CD4-positive, alpha-beta T cell treated with Interleukin-6 for 4 hours (primary cell): ENCODE measurements around the gene ZNF410.
"Not testable (repeated sequence)": the region's sequence is repeated elsewhere in the genome, so short reads cannot be mapped to it uniquely, and the experiment has no call there.

Experiments used
- DNase-seq: peaks from one replicate; pipeline ENCODE4 v3.0.0-alpha.2; 2020; ENCODE audit warnings: mixed read lengths

ZNF410 gene

DNA sequence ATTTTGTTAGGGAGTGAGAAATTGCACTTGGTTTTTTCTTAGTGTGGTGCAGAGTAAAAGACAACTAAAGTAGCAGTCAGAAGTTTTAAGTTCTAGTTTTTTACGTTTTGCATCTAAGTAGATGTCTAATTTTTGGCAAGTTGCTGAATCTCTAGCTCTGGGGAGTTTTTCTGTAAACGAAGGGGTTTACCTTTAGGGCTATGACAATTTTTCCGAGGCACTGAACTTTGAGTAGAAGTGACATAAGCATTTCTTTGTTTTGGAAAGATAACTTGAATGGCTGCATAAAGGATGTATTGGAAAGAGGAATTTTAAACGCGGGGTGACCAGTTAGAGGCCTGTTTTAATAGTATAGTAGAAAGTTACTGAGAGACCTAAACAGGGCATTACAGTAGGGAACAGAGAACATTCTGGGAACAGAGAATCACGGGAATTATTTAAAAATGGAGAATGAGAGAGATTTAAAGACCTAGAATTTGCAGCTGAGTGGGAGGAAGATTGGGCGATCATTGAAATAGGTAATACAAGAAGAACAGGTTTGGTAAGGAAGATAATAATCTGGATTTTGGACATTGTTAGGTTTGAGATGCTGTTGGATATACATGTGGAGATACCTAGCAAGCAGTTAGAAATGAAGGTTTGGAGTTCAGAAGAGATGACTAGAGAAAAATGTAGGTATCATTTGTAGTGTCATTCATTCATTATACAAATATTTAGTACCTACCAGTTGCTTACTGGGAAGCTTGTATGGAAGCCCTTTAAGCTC is 1.2 kb downstream of the ZNF410 start:
- DNase-seq, result no peak

GRCh38 chr14:73888460-73888725 is 1.7 kb downstream of the ZNF410 start:
- DNase-seq, result no peak

- DNase-seq, result no peak
These were observed 2.3 kb downstream of the ZNF410 start for GRCh38 chr14:73888971-73889370.

- DNase-seq, result no peak
These were observed 2.7 kb downstream of the ZNF410 start for GRCh38 chr14:73889376-73889775.

DNA sequence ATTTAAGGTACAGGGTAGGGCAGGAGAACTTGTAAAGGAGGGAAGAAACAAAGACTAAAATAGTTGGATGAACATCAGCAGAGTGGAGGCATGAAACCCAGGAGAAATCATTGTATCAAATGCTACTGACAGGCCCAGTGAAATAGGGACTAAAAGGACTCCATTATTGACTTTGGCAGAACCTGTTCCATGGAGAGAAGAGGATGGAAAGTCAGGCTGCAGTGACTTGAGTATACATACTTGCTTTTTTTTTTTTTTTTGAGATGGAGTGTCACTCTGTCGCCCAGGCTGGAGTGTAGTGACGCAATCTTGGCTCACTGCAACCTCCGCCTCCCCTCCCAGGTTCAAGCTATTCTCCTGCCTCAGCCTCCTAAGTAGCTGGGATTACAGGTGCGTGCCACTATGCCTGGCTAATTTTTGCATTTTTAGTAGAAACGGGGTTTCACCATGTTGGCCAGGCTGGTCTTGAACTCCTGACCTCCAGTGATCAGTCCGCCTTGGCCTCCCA is 7.6 kb downstream of the ZNF410 start:
- DNase-seq, result not testable (repeated sequence)

GRCh38 chr14:73895939-73896338 is 9.3 kb downstream of the ZNF410 start:
- no peak for DNase-seq

- no peak for DNase-seq
These were observed 9.9 kb downstream of the ZNF410 start for GRCh38 chr14:73896521-73896920.

GRCh38 chr14:73903028-73903427 is 16.4 kb downstream of the ZNF410 start:
- no peak for DNase-seq

- no peak for DNase-seq
These were observed 23.0 kb downstream of the ZNF410 start for GRCh38 chr14:73909681-73910080.

- DNase-seq, result no peak
These were observed 26.6 kb downstream of the ZNF410 start for GRCh38 chr14:73913256-73913655.

DNA sequence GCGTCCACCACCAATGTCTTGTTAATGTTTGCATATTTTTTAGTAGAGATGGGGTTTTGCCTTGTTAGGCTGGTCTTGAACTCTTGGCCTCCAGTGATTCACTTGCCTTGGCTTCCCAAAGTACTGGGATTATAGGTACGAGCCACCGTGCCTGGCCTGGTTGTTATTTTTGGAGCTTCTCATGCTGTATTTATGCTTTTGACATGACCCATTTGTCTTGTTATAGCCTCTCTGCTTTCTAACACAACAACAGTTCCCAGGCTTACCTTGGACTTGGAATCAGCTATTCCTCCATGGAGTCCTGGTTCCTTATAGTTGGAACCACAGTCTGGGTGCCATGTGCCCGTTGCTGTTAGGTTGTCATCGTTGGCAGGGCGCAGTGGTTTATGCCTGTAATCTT is 29.7 kb downstream of the ZNF410 start:
- DNase-seq, result no peak

DNA sequence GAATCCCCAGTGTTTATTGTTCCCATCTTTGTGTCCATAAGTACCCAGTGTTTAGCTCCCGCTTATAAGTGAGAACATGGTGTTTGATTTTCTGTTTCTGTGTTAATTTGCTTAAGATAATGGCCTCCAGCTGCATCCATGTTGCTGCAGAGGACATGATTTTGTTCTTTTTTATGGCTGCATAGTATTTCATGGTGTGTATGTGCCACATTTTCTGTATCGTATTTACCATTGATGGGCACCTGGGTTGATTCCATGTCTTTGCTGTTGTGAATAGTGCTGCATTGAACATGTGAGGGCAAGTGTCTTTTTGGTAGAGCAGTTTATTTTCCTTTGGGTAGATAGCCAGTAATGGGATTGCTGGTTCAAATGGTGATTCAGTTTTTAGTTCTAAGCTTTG is 32.8 kb downstream of the ZNF410 start:
- not testable (repeated sequence) for DNase-seq

GRCh38 chr14:73924337-73924736 is 37.7 kb downstream of the ZNF410 start:
- DNase-seq, result no peak

GRCh38 chr14:73935666-73936065 is 49.0 kb downstream of the ZNF410 start:
- DNase-seq, result no peak

DNA sequence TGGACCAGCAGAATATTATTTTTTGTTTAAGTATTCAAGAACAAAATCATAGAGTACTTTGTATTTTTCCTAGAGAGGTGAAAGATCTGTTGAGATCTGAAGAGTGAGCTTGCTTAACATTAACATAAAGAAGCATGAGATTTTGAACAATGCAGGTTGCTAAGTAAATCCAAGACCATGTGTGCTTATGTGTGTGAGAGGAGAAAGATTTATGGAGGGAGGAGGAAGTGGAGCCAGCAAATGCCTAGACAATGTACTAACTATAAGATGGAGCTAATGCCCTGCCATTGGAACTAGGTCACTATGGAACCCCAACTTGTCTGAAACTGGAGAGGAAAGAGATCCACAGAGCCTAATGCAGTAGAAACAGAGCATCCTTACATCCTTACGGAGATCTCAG is 49.9 kb downstream of the ZNF410 start:
- DNase-seq, result no peak

DNA sequence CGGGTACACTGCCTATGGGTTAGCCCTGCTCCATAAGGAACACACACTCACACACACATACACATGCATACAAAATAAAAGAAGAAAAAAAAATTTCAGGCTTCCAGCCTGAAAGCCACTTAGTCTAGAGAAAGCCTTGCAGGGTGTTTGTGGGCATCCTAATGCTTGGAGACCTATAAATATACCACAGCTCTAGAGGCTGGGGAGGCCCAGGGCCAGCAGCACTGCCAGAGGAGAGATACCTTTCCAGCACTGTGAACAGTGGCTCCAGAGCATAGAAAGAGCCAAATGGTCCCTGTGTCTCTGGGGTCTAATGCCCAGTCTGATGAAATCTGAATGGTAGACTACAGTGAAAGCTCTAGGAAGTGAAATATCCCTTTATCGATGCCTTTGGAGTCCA is 50.4 kb downstream of the ZNF410 start:
- no peak for DNase-seq

- no peak for DNase-seq
These were observed 55.5 kb downstream of the ZNF410 start for GRCh38 chr14:73942180-73942579.

DNA sequence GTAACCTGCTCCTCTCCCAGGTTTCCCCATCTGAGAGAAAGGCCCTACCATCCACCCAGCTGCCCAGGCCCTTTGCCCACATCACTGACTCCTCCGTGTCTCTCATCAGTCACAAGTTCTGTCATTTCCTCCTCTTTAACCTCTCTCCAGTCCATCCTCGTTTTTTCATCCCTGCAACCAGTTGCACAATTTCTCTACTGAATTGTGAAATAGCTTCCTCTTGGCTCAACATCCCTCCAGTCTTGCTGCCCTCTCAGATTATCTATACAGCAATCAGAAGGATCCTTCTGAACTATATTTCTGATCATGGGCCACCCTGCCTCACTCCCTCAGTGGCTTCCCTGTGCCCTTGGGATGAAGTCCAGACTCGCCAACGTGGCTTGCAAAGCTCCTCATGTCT is 56.4 kb downstream of the ZNF410 start:
- DNase-seq, result no peak

DNA sequence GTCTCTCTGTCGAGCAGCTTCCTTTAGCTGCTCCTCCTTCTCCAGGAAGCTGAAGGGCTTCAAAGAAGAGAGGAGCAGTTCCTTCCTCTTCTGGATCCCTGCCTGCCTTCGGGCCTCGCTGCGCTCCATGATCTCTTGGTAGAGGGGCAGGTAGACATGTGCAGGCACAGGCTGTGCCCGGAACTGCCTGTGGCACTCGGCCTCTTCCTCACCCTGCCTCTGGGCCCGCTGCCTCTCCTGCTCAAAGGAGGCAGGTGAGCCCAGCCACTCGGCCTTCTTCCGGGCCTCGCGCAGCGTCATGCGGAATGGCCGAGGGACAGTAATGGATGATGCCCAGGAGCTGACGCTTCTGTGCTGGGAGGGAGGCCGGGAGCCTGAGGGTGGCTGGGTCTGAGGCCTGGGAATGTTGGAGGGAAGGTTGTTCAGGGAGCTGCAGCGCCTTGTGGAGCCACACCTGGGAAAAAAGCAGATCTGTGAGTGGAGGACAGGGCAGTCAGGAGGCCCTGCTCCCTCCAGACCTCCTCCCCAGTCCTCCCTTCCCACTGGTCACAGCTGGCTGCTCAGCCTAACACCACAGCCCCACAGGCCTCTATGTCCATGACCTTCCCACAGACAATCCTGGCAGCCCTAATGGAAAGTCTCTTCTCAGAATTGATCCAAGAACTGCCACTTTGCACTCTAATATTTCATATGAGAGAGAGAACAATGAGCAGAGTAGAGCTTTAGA is 57.9 kb downstream of the ZNF410 start:
- no peak for DNase-seq

DNA sequence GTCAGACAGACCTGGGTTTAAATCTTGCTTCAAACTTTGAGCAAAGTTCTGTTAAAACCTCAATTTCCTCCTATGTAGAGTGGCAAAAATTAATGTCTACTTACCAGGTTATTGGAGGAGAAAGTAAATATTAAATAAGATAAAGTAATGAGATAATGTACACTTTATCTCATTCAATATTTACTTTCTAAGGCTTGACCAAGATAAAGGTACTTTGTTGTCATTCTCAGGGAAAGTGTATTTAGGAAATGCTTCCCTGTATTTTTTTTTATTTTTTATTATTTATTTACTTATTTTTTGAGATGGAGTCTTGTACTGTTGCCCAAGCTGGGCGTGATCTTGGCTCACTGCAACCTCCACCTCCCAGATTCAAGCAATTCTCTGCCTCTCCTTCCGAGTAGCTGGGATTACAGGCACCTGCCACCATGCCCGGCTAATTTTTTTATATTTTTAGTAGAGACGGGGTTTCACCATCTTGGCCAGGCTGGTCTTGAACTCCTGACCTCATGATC is 58.6 kb downstream of the ZNF410 start:
- DNase-seq, result no peak

DNA sequence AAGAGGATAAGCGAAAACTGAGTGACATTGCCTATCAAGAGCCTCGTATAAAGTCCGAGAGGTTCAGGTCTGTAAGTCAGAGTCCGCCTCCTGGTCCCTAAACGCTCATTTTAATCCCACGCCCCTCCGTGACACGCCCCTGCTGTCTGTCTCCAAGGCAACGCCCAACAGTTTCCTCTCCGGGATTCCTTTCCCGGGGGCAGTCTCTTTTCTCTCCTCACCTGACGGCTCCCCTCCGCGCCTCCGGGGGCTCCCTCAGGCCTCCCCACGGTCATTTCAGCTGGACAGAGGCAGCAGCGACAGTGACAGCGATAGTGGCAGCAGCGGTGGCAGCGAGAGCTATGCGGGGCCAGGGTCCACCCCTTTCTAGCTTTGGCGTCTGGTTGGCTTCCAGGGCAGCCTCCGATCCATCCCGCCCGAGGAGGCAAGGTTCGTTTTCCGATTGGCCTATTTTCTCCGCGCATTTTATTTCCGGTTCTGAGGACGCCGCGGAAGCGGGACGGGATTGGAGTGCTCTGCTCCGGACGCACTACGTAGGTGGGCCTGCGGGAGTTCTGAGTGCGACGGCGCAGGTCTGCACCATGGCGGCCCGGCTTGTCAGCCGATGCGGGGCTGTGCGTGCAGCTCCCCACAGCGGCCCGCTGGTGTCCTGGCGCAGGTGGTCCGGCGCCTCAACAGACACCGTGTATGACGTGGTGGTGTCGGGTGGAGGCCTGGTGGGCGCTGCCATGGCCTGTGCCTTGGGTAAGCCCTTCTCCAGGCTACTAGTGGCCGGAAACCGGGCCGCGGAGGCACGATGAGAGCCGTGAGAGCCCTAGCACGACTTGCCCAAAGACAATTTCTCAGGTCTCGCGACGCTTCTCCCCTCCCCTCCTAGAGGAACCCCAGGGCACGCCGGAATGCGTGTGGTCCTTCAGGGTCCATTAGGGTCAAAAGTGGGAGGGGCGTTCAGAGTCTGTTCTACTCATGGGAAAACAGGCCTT is 63.4 kb downstream of the ZNF410 start, which contains the start of the genes COQ6 and FAM161B:
Gene COQ6, plus strand, starts transcription at position 551 of the 983 bp plus-strand sequence. Its CDS starts 31 bp downstream, at position 582.
Gene FAM161B, minus strand, starts transcription at position 343 of the 983 bp plus-strand sequence. Its CDS starts 68 bp downstream, at position 275.
- peak; percentile 91 for DNase-seq

DNA sequence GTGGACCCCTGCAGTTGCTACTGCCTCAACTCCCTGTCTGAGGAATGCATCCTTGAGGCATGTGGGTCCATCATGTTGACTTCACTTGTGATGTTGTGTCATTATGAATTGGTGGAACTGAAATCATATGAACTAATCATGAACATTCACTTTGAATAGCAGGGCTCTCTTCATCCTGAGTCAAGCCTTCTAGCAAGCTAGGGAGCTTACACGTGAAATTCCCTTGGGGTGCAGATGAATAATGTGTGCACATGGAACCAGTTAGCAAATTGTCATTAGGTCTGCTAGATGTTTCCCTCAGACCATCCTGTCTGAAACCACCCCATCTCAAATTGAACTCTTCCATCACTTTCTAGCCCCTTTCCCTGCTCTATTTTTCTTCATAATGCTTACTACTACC is 67.1 kb downstream of the ZNF410 start:
- DNase-seq, result no peak

- no peak for DNase-seq
These were observed 69.0 kb downstream of the ZNF410 start for GRCh38 chr14:73955674-73956073.
